Transverse colon (tissue), 4 donors: ENCODE data around the gene CANT1. TPM values are rescaled to one million over a fixed set of nuclear protein-coding genes. Genes with fewer than 3 reads are reported as not detected.

ENCODE experiments used
- DNase-seq: peaks from one replicate; pipeline ENCODE4 v3.0.0-alpha.2; 2019
- H3K27ac ChIP-seq, 4 donors: fragments of 200-600 bp; sonication (generic); 2 replicates each; pipeline ENCODE4 v1.5.1; 2016 to 2018; ENCODE audit warnings: inconsistent platforms in 4 of 4
- H3K27me3 ChIP-seq: fragments of 200-600 bp; sonication (generic); 2 replicates; pipeline ENCODE4 v1.5.1; 2017; ENCODE audit warnings: inconsistent platforms
- H3K36me3 ChIP-seq, 4 donors: fragments of 200-600 bp; sonication (generic); 2 replicates each; pipeline ENCODE4 v1.5.1; 2017 to 2019; ENCODE audit warnings: inconsistent platforms in 4 of 4
- H3K4me1 ChIP-seq, 4 donors: fragments of 200-600 bp; sonication (generic); 2 replicates each; pipeline ENCODE4 v1.5.1; 2017 to 2020; ENCODE audit warnings: inconsistent platforms in 4 of 4
- H3K4me3 ChIP-seq, 4 donors: fragments of 200-600 bp; sonication (generic); 1 replicate in 1 of 4; 2 replicates in 3 of 4; pipeline versions ENCODE4 v1.5.1 to v1.6.1; 2017 to 2019; ENCODE audit warnings: inconsistent platforms in 4 of 4
- H3K9me3 ChIP-seq, 2 donors: fragments of 200-600 bp; sonication (generic); 2 replicates each; pipeline ENCODE4 v1.5.1; 2017 to 2019; ENCODE audit warnings: inconsistent platforms in 2 of 2
- CTCF ChIP-seq, 5 experiments: fragments of 200-600 bp in 3 of 5; fragments of 450-650 bp in 2 of 5; sonication (generic) in 3 of 5; IDR thresholded peaks; 1 replicate in 2 of 5; 2 replicates in 3 of 5; pipeline ENCODE4 v1.5.1; 2016 to 2017; ENCODE audit warnings: antibody characterized with exemption in 5 of 5, inconsistent platforms in 3 of 5, mild to moderate bottlenecking in 2 of 5, moderate library complexity in 1 of 5
- EP300 ChIP-seq: sonication (generic); formaldehyde crosslinking; IDR thresholded peaks from one replicate; pipeline ENCODE4 v1.6.1; 2017; ENCODE audit warnings: antibody characterized with exemption, low read depth
- POLR2A ChIP-seq: fragments of 450-650 bp; IDR thresholded peaks from one replicate; pipeline ENCODE4 v1.6.1; 2016; ENCODE audit warnings: antibody characterized with exemption, mild to moderate bottlenecking, moderate library complexity
- POLR2AphosphoS5 ChIP-seq, 3 donors: sonication (generic); formaldehyde crosslinking; IDR thresholded peaks; one replicate each; pipeline ENCODE4 v1.6.1; 2016; ENCODE audit warnings: antibody characterized with exemption in 3 of 3
- WGBS, 2 donors: methylation state at CpG; one replicate each; pipeline ENCODE4 v1.1.5; 2018; ENCODE audit warnings: low coverage in 1 of 2; 5-methylcytosine and 5-hydroxymethylcytosine counted together
- in situ Hi-C, 4 donors: fragments of 200-750 bp; cut with MboI; loops; one replicate each; pipeline versions ENCODE4 v1.15.0 to v1.15.1; 2017; ENCODE audit warnings: low sequenced_read_pairs in 3 of 4, low pct_ligation_motif_present in 1 of 4, low pct_unique_long_range_greater_than_20kb in 1 of 4
- intact Hi-C: fragments of 100-400 bp; cut with DNase I; formaldehyde crosslinking; loops from one replicate; pipeline ENCODE4 v1.15.1; 2023; ENCODE audit warnings: low total_unique reads
- total RNA-seq, 4 donors: library from RNA; depleted of rRNA; stranded (reverse); fragments of >200 nt; gene quantifications; one replicate each; pipeline ENCODE4 v1.1.0, GENCODE V29; 2016

Gene CANT1
- total RNA-seq, 4 donors from 2014 or later = 89.4 to 231 (median 138) TPM

- intact Hi-C loops (no loop called here), in situ Hi-C loops (no loop called here)
- Histone ChIP-seq H3K4me3 (no peak overlapping the region), H3K9me3 (no peaks in the 10 kb centered on the region), H3K36me3 (peaks cover 0 to 30% (median 9%) of the 10 kb centered on the region in 4 donors), H3K4me1 (peaks cover 6 to 59% (median 50%) of the 10 kb centered on the region in 4 donors), H3K27ac (peak overlapping the region in 3 of 4 donors; percentile 81 to 89 (median 83)), H3K27me3 (no peaks in the 10 kb centered on the region)
- TF ChIP-seq EP300 = no peak
- TF ChIP-seq CTCF (IDR thresholded peaks at IDR 0.05) = peak; percentile 77 to 89 (median 79)
- peak; percentile 60 for DNase-seq
- 34 to 76% methylated on average over 4 to 48 of the region's 49 CpGs for WGBS, 2 donors
Observed at GRCh38 chr17:78993241-78993956, 16.2 kb downstream of the CANT1 start.

DNA sequence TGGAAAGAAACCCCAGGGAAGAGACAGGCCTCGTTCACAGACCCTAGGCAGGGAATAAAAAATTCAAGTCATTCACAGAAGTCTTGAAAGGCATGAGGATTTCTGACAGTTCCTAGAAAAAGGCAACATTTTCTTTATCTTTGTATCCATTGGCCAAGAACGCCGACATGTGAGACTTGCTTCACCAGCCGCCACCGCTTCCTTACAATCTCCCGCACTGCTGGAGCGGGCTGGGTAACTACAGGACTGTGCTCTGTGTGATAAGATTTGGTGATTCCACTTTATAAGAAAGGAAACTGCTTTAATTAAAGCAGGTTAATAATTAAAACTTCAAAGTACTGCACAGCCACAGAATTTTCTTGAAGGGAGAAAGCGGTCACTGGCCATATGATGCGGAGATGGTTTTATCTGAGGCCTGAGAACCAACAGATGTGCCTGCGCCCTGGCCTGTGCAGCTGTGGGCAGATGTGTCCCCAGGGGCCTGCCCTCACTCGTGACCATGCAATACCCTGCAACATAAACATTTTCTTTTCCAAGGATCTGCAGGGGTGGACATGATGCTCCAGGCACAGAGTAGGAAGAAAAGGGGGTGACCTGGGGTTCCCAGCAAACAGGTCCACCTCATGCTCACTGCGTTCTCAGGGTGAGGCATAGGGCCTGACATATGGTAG is 16.9 kb downstream of the CANT1 start:
- H3K4me3 ChIP-seq = no peak overlapping the region
- WGBS, 2 donors = 81 to 88% methylated on average over 6 to 12 of the region's 12 CpGs
- no peak for TF ChIP-seq CTCF (IDR thresholded peaks at IDR 0.05)
- TF ChIP-seq POLR2AphosphoS5 (IDR thresholded peaks at IDR 0.05) = no peak
- TF ChIP-seq EP300 = no peak
- no peak for TF ChIP-seq POLR2A
- H3K27ac ChIP-seq = peak overlapping the region in 3 of 4 donors; percentile 19 to 81 (median 38)
- DNase-seq = peak; percentile 6
- H3K27me3 ChIP-seq = no peaks in the 10 kb centered on the region
- no peaks in the 10 kb centered on the region for H3K9me3 ChIP-seq
- H3K36me3 ChIP-seq = peaks cover 0 to 30% (median 9%) of the 10 kb centered on the region in 4 donors
- intact Hi-C loops (no loop called here), in situ Hi-C loops (no loop called here)
- peaks cover 0 to 59% (median 43%) of the 10 kb centered on the region in 4 donors for H3K4me1 ChIP-seq

DNA sequence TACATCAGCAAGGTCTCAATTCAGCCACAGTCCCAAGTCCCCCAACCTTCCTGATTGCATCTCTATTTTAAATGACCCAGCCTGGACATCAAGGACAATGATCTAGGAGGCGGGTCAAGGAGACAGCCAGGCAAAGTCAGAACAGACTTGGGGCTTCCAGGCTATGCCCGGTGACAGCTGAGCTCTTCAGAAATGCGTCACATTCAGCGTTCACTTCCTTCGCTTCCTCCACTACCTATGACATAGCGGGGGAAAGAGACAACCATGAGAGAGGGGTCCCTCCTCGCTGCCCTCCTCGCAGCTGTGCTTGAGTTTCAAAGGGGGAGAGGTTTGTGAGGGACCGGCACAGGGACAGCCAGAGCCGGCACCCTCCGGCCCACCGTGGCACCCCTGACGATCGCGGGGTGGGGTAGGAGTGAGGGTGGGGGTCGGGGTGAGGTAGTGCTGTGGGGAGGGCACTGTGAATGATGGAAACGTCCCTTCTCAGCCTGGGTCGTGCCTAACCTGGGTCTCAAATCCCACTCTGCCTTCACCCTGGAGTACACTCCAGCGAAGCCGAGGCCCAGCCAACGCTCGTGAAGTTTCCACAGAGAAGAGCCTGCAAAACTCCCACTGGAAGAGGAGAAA is 17.5 kb downstream of the CANT1 start:
- peaks cover 0 to 30% (median 9%) of the 10 kb centered on the region in 4 donors for H3K36me3 ChIP-seq
- in situ Hi-C loops = no loop called here
- H3K9me3 ChIP-seq = no peaks in the 10 kb centered on the region
- TF ChIP-seq CTCF (IDR thresholded peaks at IDR 0.05) = no peak
- no peak for TF ChIP-seq EP300
- no peak for TF ChIP-seq POLR2AphosphoS5 (IDR thresholded peaks at IDR 0.05)
- no peak for TF ChIP-seq POLR2A
- H3K4me1 ChIP-seq = peaks cover 4 to 59% (median 39%) of the 10 kb centered on the region in 4 donors
- no peak overlapping the region for H3K27ac ChIP-seq
- WGBS, 2 donors = 60 to 92% methylated on average over 1 to 22 of the region's 22 CpGs
- no peaks in the 10 kb centered on the region for H3K27me3 ChIP-seq
- DNase-seq = peak; percentile 4
- H3K4me3 ChIP-seq = no peak overlapping the region
- intact Hi-C loops = no loop called here

DNA sequence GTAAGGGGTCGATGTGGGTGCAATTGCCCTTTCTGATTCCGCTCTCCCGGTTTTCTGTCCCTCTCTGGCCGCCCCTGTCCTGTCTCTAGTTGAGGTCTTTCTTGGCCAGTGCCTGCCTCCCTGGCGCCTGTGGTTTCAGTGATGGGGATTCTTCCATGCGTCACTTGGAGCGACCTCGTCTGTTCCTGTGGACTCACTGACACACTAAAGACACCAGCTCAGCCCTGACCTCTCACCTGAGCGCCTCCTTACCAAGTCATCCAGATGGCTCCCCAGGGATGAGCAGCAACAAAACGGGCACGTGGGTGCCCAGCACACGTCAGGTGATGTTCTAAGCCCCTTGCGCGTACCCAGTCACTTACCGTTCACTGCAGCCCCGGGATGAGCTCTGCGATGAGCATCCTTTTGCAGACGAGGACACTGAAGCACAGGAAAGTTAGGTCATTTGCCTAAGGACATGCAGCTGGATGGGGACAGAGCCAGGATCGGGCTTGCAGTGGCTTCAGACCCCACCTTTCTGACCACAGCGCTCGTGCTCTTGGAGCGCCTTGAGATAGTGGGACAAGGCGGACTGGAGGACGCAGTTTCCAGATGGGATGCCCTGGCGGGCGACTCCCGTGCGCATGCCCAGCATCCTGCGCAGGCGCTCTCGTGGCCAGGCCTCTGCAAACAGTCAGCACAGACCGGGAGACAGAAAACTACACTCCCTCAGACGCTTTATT is 18.4 kb downstream of the CANT1 start:
- WGBS, 2 donors = 86 to 90% methylated on average over 1 to 33 of the region's 33 CpGs
- in situ Hi-C loops (no loop called here), intact Hi-C loops (no loop called here)
- Histone ChIP-seq H3K36me3 (peaks cover 0 to 30% (median 9%) of the 10 kb centered on the region in 4 donors), H3K4me3 (no peak overlapping the region), H3K4me1 (peaks cover 12 to 59% (median 38%) of the 10 kb centered on the region in 4 donors), H3K9me3 (no peaks in the 10 kb centered on the region), H3K27ac (no peak overlapping the region), H3K27me3 (no peaks in the 10 kb centered on the region)
- TF ChIP-seq POLR2A (no peak), POLR2AphosphoS5 (IDR thresholded peaks at IDR 0.05) (no peak), EP300 (no peak), CTCF (IDR thresholded peaks at IDR 0.05) (no peak)
- no peak for DNase-seq
